Endothelial cell of umbilical vein (primary cell): ENCODE results near the gene ILRUN. TPM values are rescaled to one million over a fixed set of nuclear protein-coding genes. Genes with fewer than 3 reads are reported as not detected.

Source experiments
- BruUV-seq: library from RNA; stranded (reverse); fragments of 400-500 nt; replicated peaks from 2 replicates; lab custom pipeline; 2021; lab: Mats Ljungman, UMichigan
- CTCF ChIA-PET: fragments of 300-600, 350-600 bp; sonication (Branson Sonifier 250); formaldehyde crosslinking; loops from one replicate; lab custom pipeline; 2021; ENCODE audit warnings: antibody characterized with exemption, inconsistent platforms; lab: Charles Lee
- POLR2A ChIA-PET: fragments of 300-600, 350-600 bp; sonication (Branson Sonifier 250); formaldehyde crosslinking; loops from one replicate; lab custom pipeline; 2021; ENCODE audit warnings: antibody characterized with exemption, inconsistent platforms; lab: Charles Lee
- DNase-seq: peaks from one replicate; pipeline ENCODE4 v3.0.0-alpha.2; 2011; ENCODE audit warnings: low read depth, low spot score
- FAIRE-seq: peaks from 2 replicates; lab custom pipeline; 2011; peaks lifted over from hg19 to GRCh38; lab: Jason Lieb, UNC
- H2AFZ ChIP-seq: 2 replicates; pipeline ENCODE4 v1.6.0; 2012; ENCODE audit warnings: low read depth, low read length, control low read depth, inconsistent platforms
- H3K27ac ChIP-seq: 2 replicates; pipeline ENCODE4 v1.5.1; 2011; ENCODE audit warnings: low read depth, mild to moderate bottlenecking, control low read depth, low read length, moderate library complexity; ENCODE audit not compliant: insufficient read depth
- H3K27me3 ChIP-seq, 2 experiments: 2 replicates each; pipeline versions ENCODE4 v1.6.0 to v1.6.1; 2011; ENCODE audit warnings: low read length in 2 of 2, mixed read lengths in 1 of 2; ENCODE audit not compliant: control insufficient read depth in 2 of 2, insufficient read depth in 2 of 2
- H3K36me3 ChIP-seq, 2 experiments: 2 replicates in 1 of 2; 3 replicates in 1 of 2; pipeline ENCODE4 v1.5.1; 2011; ENCODE audit warnings: low read length in 2 of 2, mild to moderate bottlenecking in 1 of 2, moderate library complexity in 1 of 2; ENCODE audit not compliant: control insufficient read depth in 2 of 2, insufficient read depth in 2 of 2; ENCODE audit errors: extremely low read depth in 1 of 2
- H3K4me1 ChIP-seq: 3 replicates; pipeline ENCODE4 v1.5.1; 2011; ENCODE audit warnings: mild to moderate bottlenecking, low read length; ENCODE audit not compliant: control insufficient read depth, insufficient read depth; ENCODE audit errors: extremely low read depth
- H3K4me2 ChIP-seq: 2 replicates; pipeline ENCODE4 v1.6.1; 2011; ENCODE audit warnings: low read length, control low read depth, mixed read lengths; ENCODE audit not compliant: insufficient read depth
- H3K4me3 ChIP-seq, 3 experiments: fragments of 200-600 bp in 1 of 3; sonication (generic), shearing (Covaris generic) in 1 of 3; replicated peaks in 1 of 3; 2 replicates each; pipeline ENCODE4 v1.5.1; 2011 to 2016; ENCODE audit warnings: control low read depth in 3 of 3, low read length in 3 of 3, mild to moderate bottlenecking in 2 of 3, inconsistent platforms in 1 of 3, low read depth in 1 of 3, moderate library complexity in 1 of 3; ENCODE audit not compliant: insufficient read depth in 1 of 3
- H3K79me2 ChIP-seq: 2 replicates; pipeline ENCODE4 v1.6.0; 2012; ENCODE audit warnings: low read length, inconsistent platforms; ENCODE audit not compliant: control insufficient read depth, insufficient read depth
- H3K9ac ChIP-seq: replicated peaks from 2 replicates; pipeline ENCODE3; 2011; ENCODE audit warnings: low read length, control low read depth; ENCODE audit not compliant: insufficient read depth; ENCODE audit errors: extremely low read depth
- H3K9me1 ChIP-seq: replicated peaks from 3 replicates; pipeline ENCODE4 v1.6.0; 2011; ENCODE audit warnings: mild to moderate bottlenecking, low read length; ENCODE audit not compliant: control insufficient read depth, insufficient read depth; ENCODE audit errors: extremely low read depth
- H3K9me3 ChIP-seq: replicated peaks from 2 replicates; pipeline ENCODE4 v1.5.1; 2012; ENCODE audit warnings: low read length, inconsistent platforms; ENCODE audit not compliant: control insufficient read depth, insufficient read depth
- H4K20me1 ChIP-seq: replicated peaks from 2 replicates; pipeline ENCODE3; 2011; ENCODE audit warnings: mild to moderate bottlenecking, low read length; ENCODE audit not compliant: control insufficient read depth, insufficient read depth; ENCODE audit errors: extremely low read depth
- CTCF ChIP-seq, 2 donors: IDR thresholded peaks; 1 replicate in 1 of 2; 2 replicates in 1 of 2; pipeline ENCODE4 v1.5.1; 2011; ENCODE audit warnings: low read length in 2 of 2, mild to moderate bottlenecking in 2 of 2, moderate library complexity in 2 of 2, control low read depth in 1 of 2, inconsistent platforms in 1 of 2, low read depth in 1 of 2; ENCODE audit not compliant: insufficient read depth in 1 of 2; ENCODE audit errors: extremely low read depth in 1 of 2
- EZH2 ChIP-seq: IDR thresholded peaks from 2 replicates; pipeline ENCODE4 v1.6.1; 2012; ENCODE audit warnings: borderline replicate concordance, low read depth, mild to moderate bottlenecking, moderate library complexity, low read length, inconsistent platforms; ENCODE audit not compliant: severe bottlenecking
- FOS ChIP-seq: IDR thresholded peaks from 2 replicates; pipeline ENCODE4 v1.6.1; 2011; ENCODE audit warnings: mild to moderate bottlenecking, low read length, moderate library complexity, borderline replicate concordance; ENCODE audit not compliant: insufficient read depth
- GATA2 ChIP-seq: IDR thresholded peaks from 2 replicates; pipeline ENCODE4 v1.7.0; 2011; ENCODE audit warnings: low read depth, mild to moderate bottlenecking, moderate library complexity, mixed read lengths, low read length; ENCODE audit not compliant: insufficient read length, insufficient read depth
- JUN ChIP-seq: IDR thresholded peaks from 2 replicates; pipeline ENCODE4 v1.6.1; 2011; ENCODE audit warnings: borderline replicate concordance, low read depth; ENCODE audit not compliant: insufficient read length, insufficient read depth
- MAX ChIP-seq: IDR thresholded peaks from 2 replicates; pipeline ENCODE4 v1.6.1; 2011; ENCODE audit not compliant: insufficient read depth, insufficient read length
- MYC ChIP-seq: IDR thresholded peaks from one replicate; pipeline ENCODE4 v1.6.1; 2011; ENCODE audit warnings: mild to moderate bottlenecking, low read depth, low read length
- POLR2A ChIP-seq: IDR thresholded peaks from 2 replicates; pipeline ENCODE4 v1.6.1; 2012; ENCODE audit warnings: low read depth, mild to moderate bottlenecking, control low read depth, low read length
- POLR2AphosphoS5 ChIP-seq: IDR thresholded peaks from 2 replicates; pipeline ENCODE4 v1.6.1; 2012; ENCODE audit warnings: low read depth, mild to moderate bottlenecking, control low read depth, low read length, moderate library complexity; ENCODE audit not compliant: insufficient read depth
- dilution Hi-C: fragments of 300-500 bp; cut with MboI; formaldehyde crosslinking; loops from one replicate; pipeline ENCODE4 v1.15.0; 2019; ENCODE audit warnings: low sequenced_read_pairs; ENCODE audit not compliant: extremely low pct_ligation_motif_present
- intact Hi-C: fragments of 100-400 bp; cut with micrococcal nuclease; formaldehyde crosslinking; loops from one replicate; pipeline ENCODE4 v1.10.0; 2022
- polyA plus RNA-seq, 4 experiments: library from polyadenylated mRNA; depleted of rRNA in 3 of 4; stranded (reverse) in 3 of 4; unstranded in 1 of 4; fragments of >200 nt; gene quantifications; 2 replicates each; pipeline versions ENCODE4 v1.2.1 to v1.2.3, GENCODE V29; 2011 to 2012; ENCODE audit warnings: missing spikeins in 1 of 4
- total RNA-seq: library from RNA; stranded (reverse); gene quantifications from 2 replicates; pipeline ENCODE4 v1.2.3, GENCODE V29; 2021

ILRUN gene
- total and polyA plus RNA-seq, 2 donors (not counting 3 experiments of a cell fraction or from before 2014, with no cell fraction given), result 30.5 to 48.9 TPM

GRCh38 chr6:34718976-34719375, 22.4 kb upstream of the ILRUN start:
- no peaks in the 10 kb centered on the region for H3K36me3 ChIP-seq
- H3K27me3 ChIP-seq, result no peaks in the 10 kb centered on the region
- H3K4me1 ChIP-seq, result no peaks in the 10 kb centered on the region
- H3K4me2 ChIP-seq, result no peak overlapping the region
- H3K4me3 ChIP-seq, result no peak overlapping the region
- POLR2A ChIA-PET, result no interaction called here
- no peak overlapping the region for H2AFZ ChIP-seq
- CTCF ChIA-PET, result no interaction called here
- DNase-seq (no peak), FAIRE-seq (no peak)
- H3K9me3 ChIP-seq, result no peaks in the 10 kb centered on the region
- BruUV-seq, result no TSS peak
- no peak overlapping the region for H3K27ac ChIP-seq
- intact Hi-C loops (no loop called here), dilution Hi-C loops (no loop called here)
- no peaks in the 10 kb centered on the region for H3K9me1 ChIP-seq
- H4K20me1 ChIP-seq, result no peaks in the 10 kb centered on the region
- TF ChIP-seq MAX (no peak), POLR2A (no peak), EZH2 (no peak), FOS (no peak), GATA2 (no peak), MYC (no peak), POLR2AphosphoS5 (no peak), CTCF (IDR thresholded peaks at IDR 0.05; ENCODE audit: extremely low read depth in 1 of 2, insufficient read depth in 1 of 2, low read depth in 1 of 2, low read length in 2 of 2) (no peak), JUN (no peak)
- H3K79me2 ChIP-seq, result no peaks in the 10 kb centered on the region
- H3K9ac ChIP-seq, result no peak overlapping the region
